Sigmoid colon (tissue), 7 donors: ENCODE measurements around the gene MAN2B1. TPM values are rescaled to one million over a fixed set of nuclear protein-coding genes. Genes with fewer than 3 reads are reported as not detected.

Experiments
- DNase-seq: peaks from one replicate; pipeline ENCODE4 v3.0.0-alpha.2; 2019
- H3K27ac ChIP-seq, 4 donors: fragments of 200-600 bp; sonication (generic); one replicate each; pipeline ENCODE4 v1.5.1; 2016 to 2019; ENCODE audit warnings: mild to moderate bottlenecking in 1 of 4
- H3K27me3 ChIP-seq, 3 donors: fragments of 200-600 bp; sonication (generic); one replicate each; pipeline ENCODE4 v1.5.1; 2019; ENCODE audit warnings: mild to moderate bottlenecking in 1 of 3
- H3K36me3 ChIP-seq, 4 donors: fragments of 200-600 bp; sonication (generic); one replicate each; pipeline ENCODE4 v1.5.1; 2016 to 2019
- H3K4me1 ChIP-seq, 4 donors: fragments of 200-600 bp; sonication (generic); one replicate each; pipeline ENCODE4 v1.5.1; 2017 to 2019
- H3K4me3 ChIP-seq, 4 donors: fragments of 200-600 bp; sonication (generic); one replicate each; pipeline ENCODE4 v1.5.1; 2017 to 2019; ENCODE audit warnings: mild to moderate bottlenecking in 2 of 4, moderate library complexity in 1 of 4
- H3K9me3 ChIP-seq, 4 donors: fragments of 200-600 bp in 3 of 4; sonication (generic) in 3 of 4; one replicate each; pipeline versions ENCODE4 v1.5.1 to v1.6.1; 2013 to 2019
- EP300 ChIP-seq, 4 donors: sonication (generic); formaldehyde crosslinking; IDR thresholded peaks; one replicate each; pipeline ENCODE4 v1.6.1; 2017; ENCODE audit warnings: antibody characterized with exemption in 4 of 4
- POLR2A ChIP-seq, 2 donors: fragments of 450-650 bp; IDR thresholded peaks; one replicate each; pipeline ENCODE4 v1.6.1; 2016; ENCODE audit warnings: antibody characterized with exemption in 2 of 2, mild to moderate bottlenecking in 2 of 2, moderate library complexity in 2 of 2
- POLR2AphosphoS5 ChIP-seq, 4 donors: sonication (generic); formaldehyde crosslinking; IDR thresholded peaks; one replicate each; pipeline ENCODE4 v1.6.1; 2017; ENCODE audit warnings: antibody characterized with exemption in 4 of 4
- WGBS, 2 donors: extraction: QIAGEN DNeasy Blood & Tissue Kit; methylation state at CpG; one replicate each; pipeline ENCODE4 v1.1.7; 2013; 5-methylcytosine and 5-hydroxymethylcytosine counted together
- intact Hi-C: fragments of 100-400 bp; cut with DNase I; formaldehyde crosslinking; loops from one replicate; pipeline ENCODE4 v1.15.1; 2023
- polyA plus RNA-seq, 3 donors: library from polyadenylated mRNA; stranded (reverse); fragments of 200-250 nt; gene quantifications; one replicate each; pipeline ENCODE4 v1.2.3, GENCODE V29; 2013
- total RNA-seq, 4 donors: library from RNA; depleted of rRNA; stranded (reverse); fragments of >200 nt; gene quantifications; one replicate each; pipeline ENCODE4 v1.1.0, GENCODE V29; 2016
- TF ChIP-seq, protein P1 (sequence below), 4 experiments: fragments of 450-650 bp in 3 of 4; fragments of 200-600 bp in 1 of 4; IDR thresholded peaks; one replicate each; pipeline ENCODE4 v1.5.1; 2016 to 2019; ENCODE audit warnings: antibody characterized with exemption in 4 of 4, mild to moderate bottlenecking in 3 of 4, moderate library complexity in 2 of 4
- donor health status: healthy with polysubstance abuse.
- donor health status: Bipolar disorder and iron deficiency.
- donor health status: healthy.

The MAN2B1 gene
- total and polyA plus RNA-seq, 7 donors, result 26.4 to 75.6 (median 59.8) TPM

DNA sequence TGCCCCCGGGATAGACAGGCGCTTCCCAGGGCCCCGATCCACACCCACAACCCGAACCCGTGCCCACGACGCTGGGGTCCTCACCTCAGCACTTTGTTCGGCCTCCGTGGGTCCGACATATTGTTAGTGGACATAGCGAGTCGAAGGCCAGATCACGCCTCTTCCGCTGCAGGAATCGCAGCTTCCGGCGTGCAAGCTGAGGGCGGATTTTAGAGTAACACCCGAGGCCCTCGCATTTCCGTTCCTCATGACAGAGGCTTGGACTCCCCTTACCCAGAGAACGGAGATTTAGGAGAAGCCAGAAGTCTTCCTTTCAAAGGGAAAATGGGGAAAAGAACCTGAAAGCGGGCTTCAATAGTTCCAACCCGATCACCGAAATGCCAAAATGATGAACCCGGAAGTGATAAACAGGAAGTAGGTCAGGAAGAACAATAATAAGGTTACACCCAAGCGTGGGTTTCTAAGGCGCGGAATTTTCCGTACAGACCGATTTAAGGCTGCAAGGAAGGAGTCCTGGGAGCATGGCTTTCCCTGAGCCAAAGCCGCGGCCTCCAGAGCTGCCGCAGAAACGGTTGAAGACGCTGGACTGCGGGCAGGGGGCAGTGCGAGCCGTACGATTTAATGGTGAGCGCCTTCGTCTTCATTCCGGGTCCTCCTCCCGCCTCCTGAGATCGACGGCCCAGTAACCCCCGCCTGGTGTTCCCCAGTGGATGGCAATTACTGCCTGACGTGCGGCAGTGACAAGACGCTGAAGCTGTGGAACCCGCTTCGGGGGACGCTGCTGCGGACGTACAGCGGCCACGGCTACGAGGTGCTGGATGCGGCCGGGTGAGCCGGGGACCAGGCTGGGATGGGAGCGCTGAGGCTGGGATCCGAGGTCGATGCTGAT is 3.0 kb upstream of the MAN2B1 start:
- peak overlapping the region; percentile 67 to 90 (median 84) for H3K4me3 ChIP-seq
- no peaks in the 10 kb centered on the region for H3K27me3 ChIP-seq
- peak overlapping the region; percentile 91 to 92 (median 91) for H3K27ac ChIP-seq
- DNase-seq, result peak; percentile 91
- H3K4me1 ChIP-seq, result peaks cover 0 to 47% (median 42%) of the 10 kb centered on the region in 4 donors
- intact Hi-C loops, result loop anchor here (5.0 kb wide), 2 partner anchors 57 to 107 kb away; partner anchors contain the start of genes ZNF490 and ZNF791
- TF ChIP-seq, protein P1, sequence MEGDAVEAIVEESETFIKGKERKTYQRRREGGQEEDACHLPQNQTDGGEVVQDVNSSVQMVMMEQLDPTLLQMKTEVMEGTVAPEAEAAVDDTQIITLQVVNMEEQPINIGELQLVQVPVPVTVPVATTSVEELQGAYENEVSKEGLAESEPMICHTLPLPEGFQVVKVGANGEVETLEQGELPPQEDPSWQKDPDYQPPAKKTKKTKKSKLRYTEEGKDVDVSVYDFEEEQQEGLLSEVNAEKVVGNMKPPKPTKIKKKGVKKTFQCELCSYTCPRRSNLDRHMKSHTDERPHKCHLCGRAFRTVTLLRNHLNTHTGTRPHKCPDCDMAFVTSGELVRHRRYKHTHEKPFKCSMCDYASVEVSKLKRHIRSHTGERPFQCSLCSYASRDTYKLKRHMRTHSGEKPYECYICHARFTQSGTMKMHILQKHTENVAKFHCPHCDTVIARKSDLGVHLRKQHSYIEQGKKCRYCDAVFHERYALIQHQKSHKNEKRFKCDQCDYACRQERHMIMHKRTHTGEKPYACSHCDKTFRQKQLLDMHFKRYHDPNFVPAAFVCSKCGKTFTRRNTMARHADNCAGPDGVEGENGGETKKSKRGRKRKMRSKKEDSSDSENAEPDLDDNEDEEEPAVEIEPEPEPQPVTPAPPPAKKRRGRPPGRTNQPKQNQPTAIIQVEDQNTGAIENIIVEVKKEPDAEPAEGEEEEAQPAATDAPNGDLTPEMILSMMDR (IDR thresholded peaks at IDR 0.05), result no peak
- peak; percentile 42 to 83 (median 68) for TF ChIP-seq POLR2AphosphoS5 (IDR thresholded peaks at IDR 0.05)
- peak; percentile 8 to 22 for TF ChIP-seq POLR2A (IDR thresholded peaks at IDR 0.05)
- peaks cover 4 to 42% (median 14%) of the 10 kb centered on the region in 4 donors for H3K36me3 ChIP-seq
- WGBS, 2 donors, result 0 to 1% methylated on average over 64 of the region's 64 CpGs
- H3K9me3 ChIP-seq, result no peaks in the 10 kb centered on the region

DNA sequence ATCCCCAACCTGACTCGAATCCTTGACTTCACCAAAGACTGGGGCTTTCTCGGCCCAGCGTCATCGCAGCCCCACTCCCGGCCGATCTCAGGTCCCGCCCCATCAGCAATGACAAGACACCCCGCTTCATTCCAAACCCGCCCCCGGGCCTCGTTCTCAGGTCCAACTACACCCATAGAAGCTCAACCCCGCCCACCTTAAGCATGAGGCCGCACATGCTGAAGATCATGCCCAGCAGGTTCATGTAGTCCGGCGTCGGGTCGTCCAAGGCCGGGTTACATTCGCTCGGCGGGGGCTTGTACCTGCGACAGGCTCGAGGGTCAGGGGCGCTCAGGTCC is 2.4 kb upstream of the MAN2B1 start:
- DNase-seq, result peak; percentile 84
- no peaks in the 10 kb centered on the region for H3K27me3 ChIP-seq
- peaks cover 4 to 42% (median 11%) of the 10 kb centered on the region in 4 donors for H3K36me3 ChIP-seq
- H3K4me1 ChIP-seq, result peaks cover 0 to 47% (median 43%) of the 10 kb centered on the region in 4 donors
- no peaks in the 10 kb centered on the region for H3K9me3 ChIP-seq
- intact Hi-C loops, result loop anchor here (5.0 kb wide), 1 partner anchor 57 kb away; the partner anchor contains the start of genes ZNF490 and ZNF791
- WGBS, 2 donors, result 0 to 1% methylated on average over 24 of the region's 24 CpGs
- TF ChIP-seq POLR2AphosphoS5 (IDR thresholded peaks at IDR 0.05), result no peak
- no peak for TF ChIP-seq EP300 (IDR thresholded peaks at IDR 0.05)
- TF ChIP-seq, protein P1 (IDR thresholded peaks at IDR 0.05), result no peak
- TF ChIP-seq POLR2A (IDR thresholded peaks at IDR 0.05), result no peak
- H3K4me3 ChIP-seq, result peak overlapping the region; percentile 67 to 90 (median 84)
- peak overlapping the region; percentile 91 to 92 (median 91) for H3K27ac ChIP-seq

DNA sequence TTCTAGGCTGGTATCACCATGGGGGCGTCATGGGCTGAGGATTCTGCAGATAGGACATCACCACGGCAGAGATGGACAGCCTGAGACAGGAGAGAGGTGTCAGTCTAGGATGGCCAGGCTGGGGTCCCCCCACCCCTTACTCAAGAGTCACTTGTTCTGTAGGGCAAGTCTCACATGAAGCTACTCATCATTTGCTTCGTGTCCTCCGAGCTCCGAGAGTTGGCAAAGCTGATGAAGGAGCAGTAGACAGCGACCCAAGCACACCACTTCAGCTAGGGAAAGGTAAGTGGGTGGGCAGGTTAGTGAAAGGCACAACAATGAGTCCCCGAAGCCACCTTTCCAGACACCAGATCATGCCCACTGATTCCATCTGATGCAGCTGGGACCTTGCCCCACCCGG is 1.8 kb upstream of the MAN2B1 start:
- no peaks in the 10 kb centered on the region for H3K9me3 ChIP-seq
- peaks cover 0 to 47% (median 43%) of the 10 kb centered on the region in 4 donors for H3K4me1 ChIP-seq
- H3K36me3 ChIP-seq, result peaks cover 4 to 42% (median 7%) of the 10 kb centered on the region in 4 donors
- no peak for DNase-seq
- H3K27ac ChIP-seq, result peak overlapping the region; percentile 91 to 92 (median 91)
- peak overlapping the region; percentile 67 to 90 (median 84) for H3K4me3 ChIP-seq
- no peak for TF ChIP-seq EP300 (IDR thresholded peaks at IDR 0.05)
- TF ChIP-seq, protein P1 (IDR thresholded peaks at IDR 0.05), result no peak
- TF ChIP-seq POLR2AphosphoS5 (IDR thresholded peaks at IDR 0.05), result no peak
- TF ChIP-seq POLR2A (IDR thresholded peaks at IDR 0.05), result no peak
- H3K27me3 ChIP-seq, result no peaks in the 10 kb centered on the region
- WGBS, 2 donors, result 67 to 77% methylated on average over 8 of the region's 8 CpGs
- intact Hi-C loops, result loop anchor here (5.0 kb wide), 1 partner anchor 56 kb away; the partner anchor contains the start of genes ZNF490 and ZNF791

DNA sequence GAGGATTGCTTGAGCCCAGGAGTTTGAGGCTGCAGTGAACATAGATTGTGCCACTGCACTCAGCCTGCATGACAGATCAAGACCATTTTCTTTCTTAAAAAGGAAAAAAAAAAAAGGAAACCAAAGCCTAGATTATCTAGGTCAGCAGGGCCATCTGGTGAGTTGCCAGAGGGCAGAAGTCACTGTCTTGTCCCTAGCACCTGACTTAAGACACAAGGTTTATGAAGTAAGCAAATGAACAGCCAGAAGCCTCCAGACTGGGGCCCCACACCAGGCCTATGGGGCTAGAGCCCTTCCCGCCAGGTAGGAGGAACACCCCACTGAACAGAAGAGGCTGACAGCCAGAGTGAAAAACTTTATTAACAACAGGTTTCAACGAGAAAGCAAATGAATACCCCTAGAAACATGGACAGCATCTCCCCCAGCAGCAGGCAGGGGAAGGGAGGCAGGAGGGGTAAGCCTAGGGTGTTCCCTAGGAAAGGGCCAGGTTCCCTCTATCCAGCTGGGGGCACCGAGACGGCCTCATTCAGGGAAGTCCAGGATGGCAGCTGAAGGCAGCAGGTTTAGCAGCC is 1.3 kb upstream of the MAN2B1 start:
- 62 to 85% methylated on average over 4 of the region's 4 CpGs for WGBS, 2 donors
- Histone ChIP-seq H3K27me3 (no peaks in the 10 kb centered on the region), H3K4me3 (peak overlapping the region in 1 of 4 donors; percentile 86), H3K36me3 (peaks cover 4 to 42% (median 10%) of the 10 kb centered on the region in 4 donors), H3K27ac (peak overlapping the region in 2 of 4 donors; percentile 91 to 92), H3K9me3 (no peaks in the 10 kb centered on the region), H3K4me1 (peaks cover 0 to 47% (median 43%) of the 10 kb centered on the region in 4 donors)
- DNase-seq, result no peak
- intact Hi-C loops, result loop anchor here (5.0 kb wide), 1 partner anchor 56 kb away; the partner anchor contains the start of genes ZNF490 and ZNF791
- no peak for TF ChIP-seq POLR2AphosphoS5 (IDR thresholded peaks at IDR 0.05)
- TF ChIP-seq, protein P1 (IDR thresholded peaks at IDR 0.05), result no peak
- TF ChIP-seq POLR2A (IDR thresholded peaks at IDR 0.05), result no peak
- TF ChIP-seq EP300 (IDR thresholded peaks at IDR 0.05), result no peak
